Measurements from ENCODE around the gene TNIP2. TPM values are rescaled to one million over a fixed set of nuclear protein-coding genes. Genes with fewer than 3 reads are reported as not detected.
A peak's percentile ranks its signal among the peaks of the same experiment; 100 is the strongest.

The TNIP2 gene
- total and polyA plus RNA-seq, 9 donors: 6.4 to 43.2 (median 30.5) TPM

DNA sequence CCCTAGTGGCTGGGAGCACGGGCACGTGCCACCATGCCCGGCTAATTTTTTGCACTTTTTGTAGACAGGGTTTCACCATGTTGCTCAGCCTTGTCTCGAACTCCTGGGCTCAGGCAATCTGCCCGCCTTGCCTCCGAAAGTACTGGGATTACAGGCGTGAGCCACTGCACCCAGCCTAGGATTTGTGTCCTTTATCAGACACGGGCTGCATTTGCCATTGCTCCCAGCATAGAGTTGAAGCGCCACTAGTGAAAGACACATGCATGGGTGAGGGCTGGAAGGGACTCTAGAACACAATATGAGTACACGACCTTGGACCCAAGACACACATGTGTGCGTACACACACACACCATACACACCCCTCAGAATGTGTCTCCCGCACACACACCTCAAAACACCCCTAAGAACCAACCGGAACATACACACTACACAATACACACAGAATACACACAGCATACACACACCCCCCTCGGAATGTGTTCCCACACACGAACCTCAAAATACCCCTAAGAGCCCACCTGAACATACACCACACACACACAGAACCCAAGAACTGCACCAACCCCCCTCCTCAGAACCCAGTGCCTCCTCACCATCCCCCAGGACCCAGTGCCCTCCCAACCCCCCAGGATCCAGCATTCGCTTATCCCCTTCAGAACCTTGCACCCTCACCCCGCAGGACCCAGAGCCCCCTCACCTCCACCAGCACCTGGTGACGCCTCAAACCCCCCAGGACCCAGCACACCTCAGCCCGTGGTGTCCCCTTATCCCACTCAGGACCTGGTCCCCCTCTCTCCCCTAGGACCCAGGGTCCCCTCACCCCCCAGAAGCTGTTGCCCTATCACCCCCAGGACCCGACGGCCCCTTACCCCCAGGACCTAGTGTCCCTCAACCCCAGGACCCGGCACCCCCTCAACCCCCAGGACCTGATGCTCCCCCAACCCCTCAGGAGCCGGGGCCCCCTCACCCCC, 1.0 kb downstream of the TNIP2 start:
- H3K4me3 ChIP-seq: peak overlapping the region; percentile 94
- WGBS, 3 donors: 53 to 56% (median 56%) methylated on average over 23 of the region's 23 CpGs
- H3K27ac ChIP-seq: no peak overlapping the region
- peak in 2 of 5 donors; percentile 15 to 44 for DNase-seq
- peaks cover 19% of the 10 kb centered on the region for H3K4me1 ChIP-seq (ENCODE audit: insufficient read depth)
- H3K36me3 ChIP-seq: no peaks in the 10 kb centered on the region
- intact Hi-C loops (cut with DNase I): no loop called here
- TF ChIP-seq, protein P1, sequence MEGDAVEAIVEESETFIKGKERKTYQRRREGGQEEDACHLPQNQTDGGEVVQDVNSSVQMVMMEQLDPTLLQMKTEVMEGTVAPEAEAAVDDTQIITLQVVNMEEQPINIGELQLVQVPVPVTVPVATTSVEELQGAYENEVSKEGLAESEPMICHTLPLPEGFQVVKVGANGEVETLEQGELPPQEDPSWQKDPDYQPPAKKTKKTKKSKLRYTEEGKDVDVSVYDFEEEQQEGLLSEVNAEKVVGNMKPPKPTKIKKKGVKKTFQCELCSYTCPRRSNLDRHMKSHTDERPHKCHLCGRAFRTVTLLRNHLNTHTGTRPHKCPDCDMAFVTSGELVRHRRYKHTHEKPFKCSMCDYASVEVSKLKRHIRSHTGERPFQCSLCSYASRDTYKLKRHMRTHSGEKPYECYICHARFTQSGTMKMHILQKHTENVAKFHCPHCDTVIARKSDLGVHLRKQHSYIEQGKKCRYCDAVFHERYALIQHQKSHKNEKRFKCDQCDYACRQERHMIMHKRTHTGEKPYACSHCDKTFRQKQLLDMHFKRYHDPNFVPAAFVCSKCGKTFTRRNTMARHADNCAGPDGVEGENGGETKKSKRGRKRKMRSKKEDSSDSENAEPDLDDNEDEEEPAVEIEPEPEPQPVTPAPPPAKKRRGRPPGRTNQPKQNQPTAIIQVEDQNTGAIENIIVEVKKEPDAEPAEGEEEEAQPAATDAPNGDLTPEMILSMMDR (IDR thresholded peaks at IDR 0.05): no peak
- no peak for TF ChIP-seq EP300 (IDR thresholded peaks at IDR 0.05)
- no peak for TF ChIP-seq POLR2A (IDR thresholded peaks at IDR 0.05)
- H3K9me3 ChIP-seq: no peaks in the 10 kb centered on the region
- H3K27me3 ChIP-seq: no peaks in the 10 kb centered on the region

DNA sequence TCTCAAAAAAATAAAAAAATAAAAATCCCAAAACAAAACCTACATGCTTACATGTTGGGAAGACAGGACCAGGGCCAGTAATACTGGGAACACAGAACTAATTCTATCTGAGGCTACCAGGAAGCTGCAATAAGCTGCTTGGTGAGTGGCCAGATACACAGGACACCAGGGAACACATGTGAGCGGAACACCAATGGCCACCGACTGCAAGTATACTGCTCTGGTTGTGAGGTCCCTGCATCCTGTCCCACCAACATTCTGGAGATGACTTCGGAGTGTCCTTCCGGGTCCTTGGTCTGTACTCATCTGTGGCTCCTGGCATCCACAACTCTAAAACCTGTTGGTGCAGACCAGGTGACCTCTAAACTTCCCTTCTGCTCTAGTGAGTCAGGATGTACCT, 2.7 kb downstream of the TNIP2 start:
- Histone ChIP-seq H3K4me1 (ENCODE audit: insufficient read depth) (peaks cover 19% of the 10 kb centered on the region), H3K36me3 (no peaks in the 10 kb centered on the region), H3K27ac (no peak overlapping the region), H3K4me3 (no peak overlapping the region), H3K9me3 (no peaks in the 10 kb centered on the region), H3K27me3 (no peaks in the 10 kb centered on the region)
- DNase-seq: no peak
- TF ChIP-seq, protein P1 (IDR thresholded peaks at IDR 0.05): no peak
- TF ChIP-seq POLR2A (IDR thresholded peaks at IDR 0.05) (no peak), EP300 (IDR thresholded peaks at IDR 0.05) (no peak)
- WGBS, 3 donors: 85 to 88% (median 87%) methylated on average over 4 of the region's 4 CpGs
- intact Hi-C loops (cut with DNase I): no loop called here

DNA sequence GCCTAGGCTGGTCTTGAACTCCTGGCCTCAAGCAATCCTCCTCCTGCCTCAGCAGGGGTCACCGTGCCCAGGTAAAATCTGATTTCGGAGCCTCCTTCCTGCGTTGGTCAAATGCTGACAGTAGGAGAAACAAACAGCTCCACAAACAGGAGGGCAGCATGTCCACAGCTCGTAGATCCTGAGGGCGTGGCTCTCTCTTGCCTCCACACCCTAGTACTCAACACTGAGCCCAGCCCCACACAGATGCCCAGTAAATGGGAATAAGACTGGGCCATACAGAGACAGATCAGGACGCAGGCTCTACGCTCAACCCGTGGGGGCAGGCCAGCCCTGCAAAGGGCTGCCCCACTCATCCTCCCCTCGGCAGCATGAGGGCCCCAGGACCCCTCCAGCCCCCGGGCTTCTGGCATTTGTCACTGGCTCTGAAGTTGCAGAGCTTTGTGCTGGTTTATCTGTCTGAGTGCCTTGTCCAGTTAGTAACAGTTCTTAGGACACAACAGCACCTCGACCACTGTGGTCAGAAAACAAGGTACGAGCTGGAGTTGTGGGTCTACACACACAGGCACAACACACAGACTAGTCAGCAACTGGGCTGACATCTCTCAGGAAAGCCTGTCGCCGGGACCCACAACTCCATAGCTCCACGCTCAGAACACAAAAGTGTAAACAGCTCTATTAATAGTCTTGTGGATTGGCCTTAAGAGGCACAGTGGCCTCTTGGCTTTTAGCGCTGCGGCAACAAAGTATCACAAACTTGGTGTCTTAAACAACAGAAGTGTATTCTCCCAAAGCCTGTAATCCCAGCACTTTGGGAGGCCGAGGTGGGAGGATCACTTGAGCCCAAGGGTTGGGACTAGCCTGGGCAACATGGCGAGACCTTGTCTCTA, 5.2 kb downstream of the TNIP2 start:
- intact Hi-C loops (cut with DNase I): no loop called here
- Histone ChIP-seq H3K4me3 (no peak overlapping the region), H3K36me3 (no peaks in the 10 kb centered on the region), H3K27ac (no peak overlapping the region), H3K9me3 (no peaks in the 10 kb centered on the region), H3K27me3 (no peaks in the 10 kb centered on the region), H3K4me1 (ENCODE audit: insufficient read depth) (peaks cover 17% of the 10 kb centered on the region)
- no peak for DNase-seq
- 60 to 70% (median 64%) methylated on average over 19 of the region's 19 CpGs for WGBS, 3 donors
- TF ChIP-seq EP300 (IDR thresholded peaks at IDR 0.05) (no peak), POLR2A (IDR thresholded peaks at IDR 0.05) (no peak)
- TF ChIP-seq, protein P1 (IDR thresholded peaks at IDR 0.05): no peak

DNA sequence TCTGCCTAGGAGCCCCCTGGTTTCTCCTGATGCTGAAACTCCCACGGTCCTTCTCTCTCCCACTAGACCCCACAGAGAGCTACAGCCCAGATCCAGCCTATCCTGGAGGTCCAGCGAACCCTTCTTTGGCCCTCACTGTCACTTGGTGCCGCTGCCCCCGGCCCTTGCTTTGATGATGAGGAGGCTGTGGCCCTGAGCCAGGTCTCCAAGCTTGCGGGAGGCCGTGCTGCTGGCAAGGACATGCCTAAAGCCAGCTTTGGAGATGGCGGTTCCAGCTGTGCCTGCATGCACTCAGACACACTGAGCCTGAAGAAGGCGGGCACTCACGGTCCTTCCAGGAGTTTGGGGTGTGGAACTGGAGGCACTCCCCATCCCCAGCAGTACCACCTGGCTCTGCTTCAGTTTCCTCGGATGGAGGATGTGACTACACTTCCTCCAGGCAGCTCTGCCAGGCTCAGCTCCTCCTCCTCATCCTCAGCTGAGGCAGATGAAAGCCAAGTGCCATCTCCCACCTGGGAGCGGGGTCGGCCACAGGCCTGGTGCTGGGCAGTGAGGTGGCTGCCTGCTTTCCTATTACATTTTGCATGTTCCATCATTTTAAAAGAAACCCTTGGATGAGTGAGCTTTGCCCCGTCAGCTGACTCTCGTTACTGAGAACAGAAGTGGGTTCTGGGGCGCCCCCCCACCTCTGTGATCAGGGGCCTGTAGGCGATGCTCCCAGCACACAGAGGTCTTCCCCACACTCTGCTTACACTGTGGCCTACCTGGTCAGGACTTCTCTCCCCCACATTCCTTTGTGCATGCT, 9.0 kb downstream of the TNIP2 start:
- no peak for TF ChIP-seq POLR2A (IDR thresholded peaks at IDR 0.05)
- TF ChIP-seq EP300 (IDR thresholded peaks at IDR 0.05): no peak
- TF ChIP-seq, protein P1 (IDR thresholded peaks at IDR 0.05): no peak
- Histone ChIP-seq H3K36me3 (no peaks in the 10 kb centered on the region), H3K9me3 (no peaks in the 10 kb centered on the region), H3K27ac (no peak overlapping the region), H3K4me3 (no peak overlapping the region), H3K27me3 (no peaks in the 10 kb centered on the region), H3K4me1 (ENCODE audit: insufficient read depth) (peaks cover 9% of the 10 kb centered on the region)
- intact Hi-C loops (cut with DNase I): no loop called here
- 72 to 78% (median 76%) methylated on average over 16 of the region's 16 CpGs for WGBS, 3 donors
- DNase-seq: no peak

All from ovary (tissue), 9 donors.